ENCODE results near the gene SCRN2.

DNA sequence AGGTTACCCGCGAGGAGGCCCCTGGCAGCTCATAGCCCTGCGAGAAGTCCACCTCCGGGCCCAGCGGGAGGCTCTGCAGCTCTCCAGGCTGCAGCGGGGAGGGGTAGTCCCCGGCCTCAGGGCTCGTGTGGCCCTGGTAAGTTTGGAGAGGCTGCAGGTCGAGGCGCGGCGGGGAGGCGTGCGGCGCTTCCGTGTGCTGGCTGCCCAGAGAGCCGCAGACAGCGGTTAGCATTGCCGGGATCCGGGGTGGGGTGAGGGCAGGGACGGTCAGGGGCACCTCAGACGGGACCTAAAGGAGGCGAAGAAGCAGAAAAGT is 7.1 kb upstream of the SCRN2 start:
- no peak for TF ChIP-seq POLR2AphosphoS5 (IDR thresholded peaks at IDR 0.05; ENCODE audit: low read depth, low read length)
- no peak for TF ChIP-seq TAF1 (IDR thresholded peaks at IDR 0.05; ENCODE audit: borderline replicate concordance, low read depth, low read length)
- no peak for TF ChIP-seq POLR2A (IDR thresholded peaks at IDR 0.05; ENCODE audit: low read depth, low read length)
